DLD1 (cell line): ENCODE results near the gene TBC1D2.

Source experiments
- in situ Hi-C: cut with HindIII; loops from 2 replicates; pipeline ENCODE4 v1.10.0; 2017; ENCODE audit warnings: low sequenced_read_pairs

TBC1D2 gene

GRCh38 chr9:98247831-98248657 lies 7.4 kb downstream of the TBC1D2 start:
- in situ Hi-C loops = no loop called here

GRCh38 chr9:98242426-98242825 lies 13.0 kb downstream of the TBC1D2 start:
- in situ Hi-C loops = no loop called here

GRCh38 chr9:98241357-98242300 lies 13.8 kb downstream of the TBC1D2 start:
- in situ Hi-C loops = no loop called here

GRCh38 chr9:98240475-98240874 lies 15.0 kb downstream of the TBC1D2 start:
- in situ Hi-C loops = no loop called here

- in situ Hi-C loops = no loop called here
Observed at GRCh38 chr9:98236901-98237487, 18.5 kb downstream of the TBC1D2 start.

- in situ Hi-C loops = no loop called here
Observed at GRCh38 chr9:98235126-98235525, 20.3 kb downstream of the TBC1D2 start.

GRCh38 chr9:98234245-98234825 lies 21.1 kb downstream of the TBC1D2 start:
- in situ Hi-C loops = no loop called here

- in situ Hi-C loops = no loop called here
Observed at GRCh38 chr9:98232926-98233325, 22.5 kb downstream of the TBC1D2 start.

GRCh38 chr9:98231770-98232478 lies 23.5 kb downstream of the TBC1D2 start:
- in situ Hi-C loops = no loop called here

- in situ Hi-C loops = no loop called here
Observed at GRCh38 chr9:98230789-98231188, 24.7 kb downstream of the TBC1D2 start.

- in situ Hi-C loops = no loop called here
Observed at GRCh38 chr9:98230304-98230703, 25.1 kb downstream of the TBC1D2 start.

- in situ Hi-C loops = no loop called here
Observed at GRCh38 chr9:98229620-98230019, 25.8 kb downstream of the TBC1D2 start.

- in situ Hi-C loops = no loop called here
Observed at GRCh38 chr9:98229090-98229395, 26.4 kb downstream of the TBC1D2 start.

GRCh38 chr9:98228392-98229089 lies 26.9 kb downstream of the TBC1D2 start:
- in situ Hi-C loops = no loop called here

- in situ Hi-C loops = no loop called here
Observed at GRCh38 chr9:98227883-98228282, 27.6 kb downstream of the TBC1D2 start.

GRCh38 chr9:98226957-98227356 lies 28.5 kb downstream of the TBC1D2 start:
- in situ Hi-C loops = no loop called here

- in situ Hi-C loops = no loop called here
Observed at GRCh38 chr9:98226516-98226915, 28.9 kb downstream of the TBC1D2 start.

GRCh38 chr9:98225015-98225442 lies 30.4 kb downstream of the TBC1D2 start:
- in situ Hi-C loops = no loop called here

- in situ Hi-C loops = no loop called here
Observed at GRCh38 chr9:98222885-98223691, 32.4 kb downstream of the TBC1D2 start.
